ENCODE measurements around the gene LGR4.

DNA sequence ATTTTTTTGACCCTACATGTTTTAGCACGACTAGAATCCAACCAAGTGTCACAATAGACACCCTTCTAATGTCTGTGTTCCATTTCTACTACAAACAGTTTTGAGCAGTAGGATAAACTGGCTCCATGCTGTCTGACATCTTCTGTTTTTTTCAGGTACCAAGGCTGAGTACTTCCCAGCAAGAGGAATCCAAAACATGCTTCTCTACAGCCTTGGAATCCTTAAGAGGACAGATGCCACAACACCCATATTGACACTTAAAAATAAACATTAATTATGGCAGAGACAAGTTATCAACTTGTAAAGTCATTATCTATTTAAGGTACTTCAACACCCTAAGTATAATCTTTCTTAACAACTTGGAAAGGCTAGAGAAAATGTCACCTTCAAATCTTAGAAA is 54.2 kb downstream of the LGR4 start:
- TF ChIP-seq, protein P1, sequence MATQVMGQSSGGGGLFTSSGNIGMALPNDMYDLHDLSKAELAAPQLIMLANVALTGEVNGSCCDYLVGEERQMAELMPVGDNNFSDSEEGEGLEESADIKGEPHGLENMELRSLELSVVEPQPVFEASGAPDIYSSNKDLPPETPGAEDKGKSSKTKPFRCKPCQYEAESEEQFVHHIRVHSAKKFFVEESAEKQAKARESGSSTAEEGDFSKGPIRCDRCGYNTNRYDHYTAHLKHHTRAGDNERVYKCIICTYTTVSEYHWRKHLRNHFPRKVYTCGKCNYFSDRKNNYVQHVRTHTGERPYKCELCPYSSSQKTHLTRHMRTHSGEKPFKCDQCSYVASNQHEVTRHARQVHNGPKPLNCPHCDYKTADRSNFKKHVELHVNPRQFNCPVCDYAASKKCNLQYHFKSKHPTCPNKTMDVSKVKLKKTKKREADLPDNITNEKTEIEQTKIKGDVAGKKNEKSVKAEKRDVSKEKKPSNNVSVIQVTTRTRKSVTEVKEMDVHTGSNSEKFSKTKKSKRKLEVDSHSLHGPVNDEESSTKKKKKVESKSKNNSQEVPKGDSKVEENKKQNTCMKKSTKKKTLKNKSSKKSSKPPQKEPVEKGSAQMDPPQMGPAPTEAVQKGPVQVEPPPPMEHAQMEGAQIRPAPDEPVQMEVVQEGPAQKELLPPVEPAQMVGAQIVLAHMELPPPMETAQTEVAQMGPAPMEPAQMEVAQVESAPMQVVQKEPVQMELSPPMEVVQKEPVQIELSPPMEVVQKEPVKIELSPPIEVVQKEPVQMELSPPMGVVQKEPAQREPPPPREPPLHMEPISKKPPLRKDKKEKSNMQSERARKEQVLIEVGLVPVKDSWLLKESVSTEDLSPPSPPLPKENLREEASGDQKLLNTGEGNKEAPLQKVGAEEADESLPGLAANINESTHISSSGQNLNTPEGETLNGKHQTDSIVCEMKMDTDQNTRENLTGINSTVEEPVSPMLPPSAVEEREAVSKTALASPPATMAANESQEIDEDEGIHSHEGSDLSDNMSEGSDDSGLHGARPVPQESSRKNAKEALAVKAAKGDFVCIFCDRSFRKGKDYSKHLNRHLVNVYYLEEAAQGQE (IDR thresholded peaks at IDR 0.05; ENCODE audit: borderline replicate concordance): no peak
- TF ChIP-seq, protein P1 (CRISPR knock-in tag; IDR thresholded peaks at IDR 0.05; ENCODE audit: low read depth): no peak
- TF ChIP-seq EZH2 (IDR thresholded peaks at IDR 0.05; ENCODE audit: borderline replicate concordance, low read depth, low read length) (no peak), POLR2AphosphoS2 (IDR thresholded peaks at IDR 0.05; ENCODE audit: low read length) (no peak)
